Neural progenitor cell (in vitro differentiated cells): ENCODE measurements around the gene CNGA1.

Experiments used
- CTCF ChIP-seq: fragments of 200-600 bp; sonication (generic); IDR thresholded peaks from 2 replicates; pipeline ENCODE4 v1.5.1; 2017; ENCODE audit warnings: antibody characterized with exemption, mild to moderate bottlenecking
- EZH2 ChIP-seq: fragments of 200-600 bp; sonication (generic); IDR thresholded peaks from 2 replicates; pipeline ENCODE4 v1.6.1; 2017; ENCODE audit warnings: antibody characterized with exemption, mild to moderate bottlenecking, moderate library complexity

DNA sequence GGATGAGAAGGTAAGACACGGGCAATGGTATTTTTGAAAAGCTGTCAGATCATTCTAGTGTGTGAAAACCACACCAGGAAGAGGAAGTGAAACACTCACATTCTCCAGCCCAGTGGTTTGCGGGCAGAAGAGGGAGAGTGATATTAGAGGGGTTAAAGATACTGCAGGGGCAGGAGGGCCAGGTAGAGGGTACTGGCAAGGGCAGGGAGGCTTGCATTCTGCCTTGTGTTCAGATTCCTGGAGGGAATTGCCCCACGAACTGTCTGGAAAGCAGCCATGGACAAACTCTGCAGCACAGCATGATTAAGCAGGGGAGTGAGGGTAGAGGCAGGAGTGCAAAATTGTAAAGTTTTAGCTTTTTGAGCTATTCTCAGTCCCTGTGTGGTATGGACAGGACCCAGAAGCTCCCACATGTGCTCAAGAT, 31.0 kb upstream of the CNGA1 start:
- TF ChIP-seq CTCF, result no peak
- no peak for TF ChIP-seq EZH2
